Measurements from ENCODE around the gene SAP30BP. TPM values are rescaled to one million over a fixed set of nuclear protein-coding genes. Genes with fewer than 3 reads are reported as not detected.

SAP30BP gene
- total and polyA plus RNA-seq, 4 donors = 20.9 to 33.4 (median 30.2) TPM

DNA sequence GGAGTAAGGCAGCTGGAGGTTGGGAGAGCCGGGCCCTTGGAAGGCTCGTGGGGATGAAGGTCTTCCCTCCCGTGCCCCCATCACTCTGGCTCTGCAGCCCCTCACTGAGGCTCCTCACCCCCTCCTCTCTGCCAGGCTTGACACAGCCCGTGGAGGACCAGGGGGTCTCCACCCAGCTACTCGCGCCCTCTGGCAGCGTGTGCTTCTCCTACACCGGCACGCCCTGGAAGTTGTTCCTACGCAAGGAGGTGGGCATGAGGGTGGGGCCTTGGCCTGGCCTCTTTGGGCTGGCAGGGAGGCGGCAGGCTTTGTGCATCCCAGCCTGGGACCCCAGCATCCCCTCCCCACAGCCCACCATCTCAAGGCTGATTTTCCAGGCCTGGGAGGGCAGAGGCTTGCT lies 49.5 kb upstream of the SAP30BP start:
- DNase-seq (ENCODE audit: low spot score) = no peak
- H3K4me1 ChIP-seq (ENCODE audit: control insufficient read depth in 4 of 4, insufficient read depth in 4 of 4, low read length in 3 of 4) = peaks cover 0 to 6% (median 2%) of the 10 kb centered on the region in 4 donors
- H3K27me3 ChIP-seq (ENCODE audit: control insufficient read depth in 4 of 4, insufficient read depth in 4 of 4, low read length in 3 of 4) = no peaks in the 10 kb centered on the region
- TF ChIP-seq TAF1 (conservative IDR thresholded peaks at IDR 0.05) (no peak), RAD21 (IDR thresholded peaks at IDR 0.05) (no peak), RXRA (IDR thresholded peaks at IDR 0.05) (no peak), GABPA (IDR thresholded peaks at IDR 0.05 in 1 of 2, conservative IDR thresholded peaks at IDR 0.05 in 1 of 2) (no peak), EGR1 (IDR thresholded peaks at IDR 0.05; ENCODE audit: low read depth in 2 of 2) (no peak), HNF4A (conservative IDR thresholded peaks at IDR 0.05) (no peak), HNF4G (IDR thresholded peaks at IDR 0.05) (no peak), JUND (IDR thresholded peaks at IDR 0.05) (no peak), FOXA2 (IDR thresholded peaks at IDR 0.05) (no peak), FOXA1 (IDR thresholded peaks at IDR 0.05) (no peak), NR2F2 (IDR thresholded peaks at IDR 0.05) (no peak), SP1 (IDR thresholded peaks at IDR 0.05) (no peak), YY1 (IDR thresholded peaks at IDR 0.05) (no peak)
- TF ChIP-seq, protein P1, sequence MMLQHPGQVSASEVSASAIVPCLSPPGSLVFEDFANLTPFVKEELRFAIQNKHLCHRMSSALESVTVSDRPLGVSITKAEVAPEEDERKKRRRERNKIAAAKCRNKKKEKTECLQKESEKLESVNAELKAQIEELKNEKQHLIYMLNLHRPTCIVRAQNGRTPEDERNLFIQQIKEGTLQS (IDR thresholded peaks at IDR 0.05) = no peak
- TF ChIP-seq, protein P2, sequence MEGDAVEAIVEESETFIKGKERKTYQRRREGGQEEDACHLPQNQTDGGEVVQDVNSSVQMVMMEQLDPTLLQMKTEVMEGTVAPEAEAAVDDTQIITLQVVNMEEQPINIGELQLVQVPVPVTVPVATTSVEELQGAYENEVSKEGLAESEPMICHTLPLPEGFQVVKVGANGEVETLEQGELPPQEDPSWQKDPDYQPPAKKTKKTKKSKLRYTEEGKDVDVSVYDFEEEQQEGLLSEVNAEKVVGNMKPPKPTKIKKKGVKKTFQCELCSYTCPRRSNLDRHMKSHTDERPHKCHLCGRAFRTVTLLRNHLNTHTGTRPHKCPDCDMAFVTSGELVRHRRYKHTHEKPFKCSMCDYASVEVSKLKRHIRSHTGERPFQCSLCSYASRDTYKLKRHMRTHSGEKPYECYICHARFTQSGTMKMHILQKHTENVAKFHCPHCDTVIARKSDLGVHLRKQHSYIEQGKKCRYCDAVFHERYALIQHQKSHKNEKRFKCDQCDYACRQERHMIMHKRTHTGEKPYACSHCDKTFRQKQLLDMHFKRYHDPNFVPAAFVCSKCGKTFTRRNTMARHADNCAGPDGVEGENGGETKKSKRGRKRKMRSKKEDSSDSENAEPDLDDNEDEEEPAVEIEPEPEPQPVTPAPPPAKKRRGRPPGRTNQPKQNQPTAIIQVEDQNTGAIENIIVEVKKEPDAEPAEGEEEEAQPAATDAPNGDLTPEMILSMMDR (IDR thresholded peaks at IDR 0.05; ENCODE audit: low read depth, low read length, missing input control) = no peak
- TF ChIP-seq, protein P3, sequence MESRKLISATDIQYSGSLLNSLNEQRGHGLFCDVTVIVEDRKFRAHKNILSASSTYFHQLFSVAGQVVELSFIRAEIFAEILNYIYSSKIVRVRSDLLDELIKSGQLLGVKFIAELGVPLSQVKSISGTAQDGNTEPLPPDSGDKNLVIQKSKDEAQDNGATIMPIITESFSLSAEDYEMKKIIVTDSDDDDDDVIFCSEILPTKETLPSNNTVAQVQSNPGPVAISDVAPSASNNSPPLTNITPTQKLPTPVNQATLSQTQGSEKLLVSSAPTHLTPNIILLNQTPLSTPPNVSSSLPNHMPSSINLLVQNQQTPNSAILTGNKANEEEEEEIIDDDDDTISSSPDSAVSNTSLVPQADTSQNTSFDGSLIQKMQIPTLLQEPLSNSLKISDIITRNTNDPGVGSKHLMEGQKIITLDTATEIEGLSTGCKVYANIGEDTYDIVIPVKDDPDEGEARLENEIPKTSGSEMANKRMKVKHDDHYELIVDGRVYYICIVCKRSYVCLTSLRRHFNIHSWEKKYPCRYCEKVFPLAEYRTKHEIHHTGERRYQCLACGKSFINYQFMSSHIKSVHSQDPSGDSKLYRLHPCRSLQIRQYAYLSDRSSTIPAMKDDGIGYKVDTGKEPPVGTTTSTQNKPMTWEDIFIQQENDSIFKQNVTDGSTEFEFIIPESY (IDR thresholded peaks at IDR 0.05) = no peak
- TF ChIP-seq, protein P4, sequence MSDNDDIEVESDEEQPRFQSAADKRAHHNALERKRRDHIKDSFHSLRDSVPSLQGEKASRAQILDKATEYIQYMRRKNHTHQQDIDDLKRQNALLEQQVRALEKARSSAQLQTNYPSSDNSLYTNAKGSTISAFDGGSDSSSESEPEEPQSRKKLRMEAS (IDR thresholded peaks at IDR 0.05) = no peak
- TF ChIP-seq, protein P5, sequence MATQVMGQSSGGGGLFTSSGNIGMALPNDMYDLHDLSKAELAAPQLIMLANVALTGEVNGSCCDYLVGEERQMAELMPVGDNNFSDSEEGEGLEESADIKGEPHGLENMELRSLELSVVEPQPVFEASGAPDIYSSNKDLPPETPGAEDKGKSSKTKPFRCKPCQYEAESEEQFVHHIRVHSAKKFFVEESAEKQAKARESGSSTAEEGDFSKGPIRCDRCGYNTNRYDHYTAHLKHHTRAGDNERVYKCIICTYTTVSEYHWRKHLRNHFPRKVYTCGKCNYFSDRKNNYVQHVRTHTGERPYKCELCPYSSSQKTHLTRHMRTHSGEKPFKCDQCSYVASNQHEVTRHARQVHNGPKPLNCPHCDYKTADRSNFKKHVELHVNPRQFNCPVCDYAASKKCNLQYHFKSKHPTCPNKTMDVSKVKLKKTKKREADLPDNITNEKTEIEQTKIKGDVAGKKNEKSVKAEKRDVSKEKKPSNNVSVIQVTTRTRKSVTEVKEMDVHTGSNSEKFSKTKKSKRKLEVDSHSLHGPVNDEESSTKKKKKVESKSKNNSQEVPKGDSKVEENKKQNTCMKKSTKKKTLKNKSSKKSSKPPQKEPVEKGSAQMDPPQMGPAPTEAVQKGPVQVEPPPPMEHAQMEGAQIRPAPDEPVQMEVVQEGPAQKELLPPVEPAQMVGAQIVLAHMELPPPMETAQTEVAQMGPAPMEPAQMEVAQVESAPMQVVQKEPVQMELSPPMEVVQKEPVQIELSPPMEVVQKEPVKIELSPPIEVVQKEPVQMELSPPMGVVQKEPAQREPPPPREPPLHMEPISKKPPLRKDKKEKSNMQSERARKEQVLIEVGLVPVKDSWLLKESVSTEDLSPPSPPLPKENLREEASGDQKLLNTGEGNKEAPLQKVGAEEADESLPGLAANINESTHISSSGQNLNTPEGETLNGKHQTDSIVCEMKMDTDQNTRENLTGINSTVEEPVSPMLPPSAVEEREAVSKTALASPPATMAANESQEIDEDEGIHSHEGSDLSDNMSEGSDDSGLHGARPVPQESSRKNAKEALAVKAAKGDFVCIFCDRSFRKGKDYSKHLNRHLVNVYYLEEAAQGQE (IDR thresholded peaks at IDR 0.05) = no peak
- H3K27ac ChIP-seq (ENCODE audit: low read depth in 1 of 2, low read length in 2 of 2) = no peak overlapping the region
- peaks cover 0 to 43% (median 6%) of the 10 kb centered on the region in 4 donors for H3K36me3 ChIP-seq (ENCODE audit: control insufficient read depth in 4 of 4, insufficient read depth in 3 of 4, low read depth in 1 of 4, low read length in 3 of 4)
- 93% methylated on average over 11 of the region's 11 CpGs for WGBS
- no peaks in the 10 kb centered on the region for H3K9me3 ChIP-seq (ENCODE audit: control insufficient read depth in 4 of 4, low read length in 3 of 4)
- no peak overlapping the region for H3K4me3 ChIP-seq (ENCODE audit: low read depth in 1 of 3, low read length in 3 of 3)
- no peak overlapping the region for H3K9ac ChIP-seq (ENCODE audit: low read depth in 1 of 2, low read length in 2 of 2)
